Stimulated activated CD4-positive, alpha-beta T cell treated with anti-CD3 and anti-CD28 coated beads, Interleukin-2, amount 100 ng/mL, for 24 hours (primary cell): ENCODE results near the gene ODC1.
"Not testable (repeated sequence)": the region's sequence is repeated elsewhere in the genome, so short reads cannot be mapped to it uniquely, and the experiment has no call there.

Experiments
- DNase-seq, 2 donors: peaks; one replicate each; pipeline ENCODE4 v3.0.0-alpha.2; 2020

Gene ODC1

GRCh38 chr2:10477443-10478297 is 29.5 kb upstream of the ODC1 start:
- DNase-seq: peak in 1 of 2 donors; percentile 17

- DNase-seq: no peak
Measured at GRCh38 chr2:10476723-10477442, 28.8 kb upstream of the ODC1 start.

- no peak for DNase-seq
Measured at GRCh38 chr2:10475811-10476660, 27.9 kb upstream of the ODC1 start.

- DNase-seq: no peak
Measured at GRCh38 chr2:10475221-10475722, 27.1 kb upstream of the ODC1 start.

GRCh38 chr2:10473121-10473756 is 25.1 kb upstream of the ODC1 start:
- DNase-seq: no peak

- DNase-seq: no peak
Measured at GRCh38 chr2:10471955-10472354, 23.8 kb upstream of the ODC1 start.

DNA sequence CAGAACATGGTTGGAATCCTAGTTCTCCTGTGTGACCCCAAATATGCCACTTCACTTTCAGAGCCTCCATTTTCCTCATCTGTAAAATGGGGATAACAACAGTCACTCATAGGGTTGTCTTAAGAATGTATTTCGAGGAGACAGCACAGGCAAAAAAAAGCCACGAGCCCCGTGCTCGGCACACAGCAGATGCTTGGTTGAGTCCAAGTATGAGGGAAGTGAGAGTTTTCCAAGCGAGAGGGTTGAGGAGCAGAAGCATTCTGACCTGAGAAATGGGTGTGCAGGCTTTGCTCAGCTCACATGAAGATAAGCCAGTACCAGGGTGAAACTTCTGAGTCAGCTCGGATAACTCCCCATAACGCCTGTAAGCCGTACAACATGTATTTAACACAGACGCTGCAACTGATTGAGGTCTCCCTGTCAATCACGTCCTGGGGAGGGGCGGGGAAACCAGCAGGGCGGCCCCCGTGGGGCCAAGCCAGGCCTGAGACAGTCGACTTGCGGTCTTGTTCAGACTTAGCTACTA is 23.0 kb upstream of the ODC1 start:
- DNase-seq: no peak

- no peak for DNase-seq
Measured at GRCh38 chr2:10469955-10470608, 22.0 kb upstream of the ODC1 start.

- no peak for DNase-seq
Measured at GRCh38 chr2:10469301-10469700, 21.2 kb upstream of the ODC1 start.

DNA sequence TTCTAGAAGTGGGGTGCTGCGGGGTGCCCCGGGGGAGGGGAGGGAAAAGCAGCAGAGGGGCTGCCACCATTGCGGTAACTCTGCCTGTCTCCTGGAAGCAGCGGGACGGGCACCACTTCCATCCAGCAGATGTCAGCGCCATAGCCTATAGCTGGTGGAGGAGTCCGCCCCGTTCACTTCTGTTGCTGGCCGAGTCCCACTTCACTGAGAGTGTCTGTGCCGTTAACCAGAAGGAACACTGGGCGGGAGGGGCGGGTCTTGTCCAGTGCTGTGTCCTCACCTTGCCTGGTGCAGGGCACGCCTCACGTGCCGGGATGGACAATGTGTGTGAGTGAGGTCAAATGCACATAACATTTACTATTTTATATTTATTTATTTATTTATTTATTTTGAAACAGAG is 19.3 kb upstream of the ODC1 start:
- DNase-seq: no peak

- DNase-seq: no peak
Measured at GRCh38 chr2:10466801-10467200, 18.7 kb upstream of the ODC1 start.

GRCh38 chr2:10465910-10466309 is 17.8 kb upstream of the ODC1 start:
- DNase-seq: no peak

DNA sequence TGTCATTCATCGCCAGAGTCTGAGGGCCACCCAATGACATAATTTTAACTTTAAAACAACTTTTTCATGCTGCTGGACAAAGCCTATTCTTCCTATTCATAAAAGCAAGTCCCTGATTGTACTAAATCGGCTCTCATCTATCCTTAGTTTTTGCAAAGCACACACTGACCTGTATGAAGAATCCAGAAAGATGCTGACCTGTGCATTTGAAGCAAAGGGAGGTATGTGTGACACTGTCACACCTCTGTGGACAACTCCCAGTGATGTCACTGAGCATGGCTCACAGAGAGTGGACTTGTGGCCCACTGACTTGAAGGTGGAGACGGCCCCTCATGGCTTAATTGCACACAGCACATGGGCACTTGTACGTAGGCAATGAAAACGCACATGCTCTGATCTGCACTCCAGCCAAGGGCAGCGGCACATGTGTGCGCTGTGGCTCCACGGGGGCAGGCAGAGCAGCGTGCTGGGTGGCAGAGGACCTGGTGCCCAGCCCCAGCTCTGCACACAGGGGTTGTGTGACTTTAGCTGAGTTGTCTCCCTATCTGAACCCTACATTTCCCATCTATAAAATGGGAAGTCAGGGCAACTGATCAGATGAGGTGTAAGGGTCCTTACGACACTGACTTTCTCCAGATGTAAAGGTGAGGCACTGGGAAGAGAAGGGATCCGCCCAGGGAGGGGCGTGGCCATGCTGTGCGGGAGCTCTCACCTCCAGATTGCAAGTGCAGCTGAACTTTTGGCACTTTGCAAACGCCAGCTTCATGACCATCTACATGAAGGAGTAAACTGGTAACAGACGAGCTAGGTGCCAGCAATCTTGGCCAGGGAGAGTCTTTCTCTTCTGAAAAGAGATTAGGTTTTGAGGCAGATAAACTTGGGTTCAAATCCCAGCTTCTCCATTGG is 14.3 kb upstream of the ODC1 start:
- no peak for DNase-seq

GRCh38 chr2:10460366-10460796 is 12.3 kb upstream of the ODC1 start:
- DNase-seq: no peak

DNA sequence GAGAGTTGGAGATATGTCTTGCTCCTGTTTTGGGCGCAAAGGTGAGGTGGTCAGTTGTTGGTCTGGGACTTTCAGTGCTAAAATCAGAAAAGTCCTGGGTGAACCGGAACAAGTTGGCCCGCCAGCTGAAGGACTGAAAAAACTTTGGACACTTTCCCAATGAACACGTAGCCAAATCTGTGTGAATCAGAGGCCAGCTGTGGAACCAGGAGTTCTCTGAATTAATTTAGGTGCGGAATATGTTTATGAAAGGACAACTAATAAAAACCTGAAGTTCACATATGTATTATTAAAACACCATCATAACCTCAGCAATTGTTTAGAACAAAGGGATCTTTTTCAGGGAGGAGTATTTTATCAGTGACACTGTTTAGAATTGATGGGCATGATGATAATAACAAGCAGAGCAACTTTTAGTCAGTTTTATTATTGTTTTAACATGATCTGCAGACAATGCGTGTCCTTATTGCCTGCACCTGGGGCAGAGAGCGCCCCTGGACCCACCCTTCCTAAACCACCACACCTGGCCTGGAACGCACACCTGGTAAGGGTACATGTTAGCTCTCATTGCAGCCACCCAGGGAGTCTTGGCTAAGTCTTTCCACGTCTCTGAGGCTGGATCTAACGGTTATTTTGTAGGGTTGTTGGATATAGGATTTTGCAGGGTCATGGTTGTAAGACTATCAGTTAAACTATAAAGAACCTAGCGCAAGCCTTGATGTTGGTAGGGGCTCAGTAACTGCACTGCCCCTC is 9.9 kb upstream of the ODC1 start:
- no peak for DNase-seq

DNA sequence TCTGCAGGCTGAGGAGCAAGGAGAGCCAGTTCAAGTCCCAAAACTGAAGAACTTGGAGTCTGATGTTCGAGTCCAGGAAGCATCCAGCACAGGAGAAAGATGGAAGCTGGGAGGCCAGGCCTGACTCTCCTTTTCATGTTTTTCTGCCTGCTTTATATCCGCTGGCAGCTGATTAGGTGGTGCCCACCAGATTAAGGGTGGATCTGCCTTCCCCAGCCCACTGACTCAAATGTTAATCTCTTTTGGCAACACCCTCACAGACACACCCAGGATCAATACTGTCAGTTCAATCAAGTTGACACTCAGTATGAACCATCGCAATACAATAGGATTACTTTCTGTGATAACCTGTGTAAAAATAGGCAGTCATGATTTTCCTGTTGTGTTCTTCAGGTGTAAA is 9.1 kb upstream of the ODC1 start:
- DNase-seq: not testable (repeated sequence)

DNA sequence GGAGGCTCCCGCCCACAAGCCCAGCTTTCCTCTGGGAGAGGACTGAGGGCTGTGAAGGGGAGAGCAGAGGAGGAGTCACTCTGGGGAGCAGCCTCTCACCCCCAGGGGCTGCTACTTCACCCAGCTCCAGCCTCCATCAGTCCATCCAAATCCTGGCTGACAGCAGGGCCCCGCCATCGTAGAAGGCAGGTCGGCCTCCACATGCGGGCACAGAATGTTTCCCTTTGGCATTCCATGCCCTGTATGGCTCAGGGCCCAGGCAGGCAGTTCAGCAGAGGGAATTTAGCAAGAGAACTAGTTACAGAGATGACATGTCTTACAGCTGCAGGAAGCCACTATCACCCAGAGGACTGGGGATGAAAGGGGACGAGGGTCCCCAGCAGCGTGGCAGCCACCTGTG is 6.4 kb upstream of the ODC1 start:
- no peak for DNase-seq

DNA sequence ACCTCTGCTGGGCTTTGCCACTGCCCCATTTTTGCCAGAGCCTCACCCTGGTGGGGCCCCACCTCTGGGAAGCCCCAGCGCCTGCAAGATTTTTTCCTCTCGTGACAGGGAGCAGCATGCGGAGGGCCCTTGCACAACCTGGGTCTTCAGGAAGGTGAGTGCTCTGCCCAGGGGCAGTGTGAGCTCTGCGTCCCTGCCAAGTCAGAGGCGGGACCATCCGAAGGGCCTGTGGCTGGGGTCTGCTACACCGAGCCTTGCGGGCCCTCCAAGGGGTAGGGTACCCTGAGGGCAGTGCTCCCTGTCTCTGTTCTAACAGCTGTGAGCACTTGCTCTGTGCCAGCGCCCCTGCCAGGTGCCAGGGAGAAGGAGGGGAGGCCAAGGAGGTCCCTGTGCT is 5.8 kb upstream of the ODC1 start:
- no peak for DNase-seq

- no peak for DNase-seq
Measured at GRCh38 chr2:10452956-10453904, 5.1 kb upstream of the ODC1 start.
